PC-9 (cell line): Measurements from ENCODE around the gene MOB1A. TPM values are rescaled to one million over a fixed set of nuclear protein-coding genes. Genes with fewer than 3 reads are reported as not detected.

Experiments
- BruUV-seq: library from RNA; stranded (reverse); fragments of 400-500 nt; replicated peaks from 2 replicates; lab custom pipeline; 2021; lab: Mats Ljungman, UMichigan
- CTCF ChIA-PET: fragments of 300-600 bp; sonication (Branson Sonifier 250); formaldehyde crosslinking; loops from one replicate; lab custom pipeline; 2022; ENCODE audit warnings: antibody characterized with exemption; lab: Charles Lee
- POLR2A ChIA-PET: fragments of 300-600 bp; sonication (Branson Sonifier 250); formaldehyde crosslinking; loops from one replicate; lab custom pipeline; 2022; ENCODE audit warnings: antibody characterized with exemption; ENCODE audit not compliant: unreplicated experiment; lab: Charles Lee
- DNase-seq, 2 experiments: peaks; one replicate each; pipeline versions ENCODE4 v3.0.0 to v3.0.0-alpha.2; 2015 to 2022; ENCODE audit warnings: mixed read lengths in 1 of 2
- H2AFZ ChIP-seq: fragments of 200-600 bp; sonication (generic); 2 replicates; pipeline ENCODE4 v1.8.1; 2017; ENCODE audit warnings: antibody characterized with exemption
- H3F3A ChIP-seq: fragments of 200-600 bp; sonication (generic); 2 replicates; pipeline ENCODE4 v1.8.1; 2017; ENCODE audit warnings: antibody characterized with exemption, mild to moderate bottlenecking, low read depth; ENCODE audit not compliant: insufficient read depth
- H3K27ac ChIP-seq: fragments of 200-600 bp; sonication (generic); 2 replicates; pipeline ENCODE4 v1.6.1; 2016; ENCODE audit warnings: mixed run types
- H3K27me3 ChIP-seq: fragments of 200-600 bp; sonication (generic); 2 replicates; pipeline ENCODE4 v1.6.1; 2016; ENCODE audit warnings: low read depth, mixed run types; ENCODE audit not compliant: insufficient read depth
- H3K36me3 ChIP-seq: fragments of 200-600 bp; sonication (generic); 2 replicates; pipeline ENCODE4 v1.6.1; 2016; ENCODE audit warnings: low read depth, mixed run types
- H3K4me1 ChIP-seq: fragments of 200-600 bp; sonication (generic); replicated peaks from 2 replicates; pipeline ENCODE4 v1.6.1; 2016; ENCODE audit warnings: mixed run types; ENCODE audit not compliant: insufficient read depth
- H3K4me2 ChIP-seq: fragments of 200-600 bp; sonication (generic); 2 replicates; pipeline ENCODE4 v1.6.1; 2017; ENCODE audit warnings: mixed run types
- H3K4me3 ChIP-seq: fragments of 200-600 bp; sonication (generic); 2 replicates; pipeline ENCODE4 v1.6.1; 2016; ENCODE audit warnings: mixed run types
- H3K79me2 ChIP-seq: fragments of 200-600 bp; sonication (generic); 2 replicates; pipeline ENCODE4 v1.6.1; 2017; ENCODE audit warnings: low read depth, mixed run types
- H3K9me2 ChIP-seq: fragments of 200-600 bp; sonication (generic); 2 replicates; pipeline ENCODE4 v1.8.1; 2017; ENCODE audit warnings: mild to moderate bottlenecking; ENCODE audit not compliant: insufficient read depth
- H3K9me3 ChIP-seq: fragments of 200-600 bp; sonication (generic); 2 replicates; pipeline ENCODE4 v1.8.1; 2016; ENCODE audit warnings: low read depth; ENCODE audit not compliant: insufficient read depth
- H4K20me1 ChIP-seq: fragments of 200-600 bp; sonication (generic); 2 replicates; pipeline ENCODE4 v1.8.1; 2017; ENCODE audit not compliant: insufficient read depth
- CTCF ChIP-seq: fragments of 200-600 bp; sonication (generic); conservative IDR thresholded peaks from 2 replicates; pipeline ENCODE4 v1.6.1; 2017; ENCODE audit warnings: mixed run types, antibody characterized with exemption, mild to moderate bottlenecking, moderate library complexity
- EZH2 ChIP-seq: fragments of 200-600 bp; sonication (generic); IDR thresholded peaks from 2 replicates; pipeline ENCODE4 v1.8.0; 2017; ENCODE audit warnings: antibody characterized with exemption, low read depth
- intact Hi-C: fragments of 100-400 bp; cut with micrococcal nuclease; formaldehyde crosslinking; loops from one replicate; pipeline ENCODE4 v1.10.0; 2022; ENCODE audit not compliant: unreplicated experiment
- total RNA-seq: library from RNA; stranded (reverse); gene quantifications from 2 replicates; pipeline ENCODE4 v1.2.3, GENCODE V29; 2021

The MOB1A gene
- total RNA-seq, 1 experiment from 2014 or later, result 143 TPM

GRCh38 chr2:74198461-74199274 lies 20.0 kb upstream of the MOB1A start, which contains the start of gene MTHFD2:
TSS of gene MTHFD2 (plus strand) at chr2:74198615. CDS start at chr2:74198642, 27 bp downstream.
- POLR2A ChIA-PET, result interaction anchor here (0.6 kb wide), 1 partner anchor 353 kb away, joined by 3 read pairs; no protein-coding TSS in a partner anchor

GRCh38 chr2:74198023-74198460 lies 19.4 kb upstream of the MOB1A start:
- BruUV-seq, result no TSS peak
- no peak for TF ChIP-seq CTCF
- TF ChIP-seq EZH2, result no peak
- Histone ChIP-seq H3K4me3 (peak overlapping the region; percentile 94), H4K20me1 (peaks cover 37% of the 10 kb centered on the region), H3K27ac (peak overlapping the region; percentile 97), H3K79me2 (peaks cover 41% of the 10 kb centered on the region), H3F3A (peaks cover 15% of the 10 kb centered on the region; the same call in 1 of the 2 replicates), H3K9me3 (no peaks in the 10 kb centered on the region), H3K4me1 (peaks cover 28% of the 10 kb centered on the region), H2AFZ (peak overlapping the region; percentile 49; the same call in 1 of the 2 replicates), H3K36me3 (peaks cover 29% of the 10 kb centered on the region), H3K27me3 (no peaks in the 10 kb centered on the region), H3K9me2 (no peaks in the 10 kb centered on the region), H3K4me2 (peak overlapping the region; percentile 88)
- CTCF ChIA-PET, result no interaction called here
- intact Hi-C loops, result loop anchor here (1.0 kb wide), 1 partner anchor 20 kb away; the partner anchor contains the start of gene MOB1A
- DNase-seq, result no peak
- POLR2A ChIA-PET, result interaction anchor here (0.7 kb wide), 1 partner anchor 20 kb away, joined by 7 read pairs; the partner anchor contains the start of gene MOB1A

More at GRCh38 chr2:74198461-74199274, 20.0 kb upstream of the MOB1A start, which contains the start of gene MTHFD2:
- Histone ChIP-seq H3K27ac (peak within 1 kb of the TSS; percentile 97), H3F3A (peaks cover 16% of the 10 kb centered on the region; the same call in 1 of the 2 replicates), H2AFZ (peak within 1 kb of the TSS; percentile 72), H4K20me1 (peaks cover 43% of the 10 kb centered on the region), H3K4me2 (peak within 1 kb of the TSS; percentile 88), H3K9me3 (no peaks in the 10 kb centered on the region), H3K79me2 (peaks cover 47% of the 10 kb centered on the region), H3K9me2 (no peaks in the 10 kb centered on the region), H3K4me1 (peaks cover 34% of the 10 kb centered on the region), H3K4me3 (peak within 1 kb of the TSS; percentile 94), H3K27me3 (no peaks in the 10 kb centered on the region), H3K36me3 (peaks cover 36% of the 10 kb centered on the region)
- no peak for TF ChIP-seq EZH2
- TF ChIP-seq CTCF, result peak; percentile 85
- DNase-seq, result peak; percentile 93 to 97
- BruUV-seq, result TSS peak; percentile 81
- CTCF ChIA-PET, result no interaction called here
- intact Hi-C loops, result loop anchor here (1.0 kb wide), 1 partner anchor 20 kb away; the partner anchor contains the start of gene MOB1A

- H3K36me3 ChIP-seq, result peaks cover 23% of the 10 kb centered on the region
- intact Hi-C loops, result no loop called here
- no peak overlapping the region for H2AFZ ChIP-seq
- no peaks in the 10 kb centered on the region for H3K9me3 ChIP-seq
- TF ChIP-seq EZH2 (no peak), CTCF (no peak)
- H3K27me3 ChIP-seq, result no peaks in the 10 kb centered on the region
- no peak overlapping the region for H3K27ac ChIP-seq
- H3K4me1 ChIP-seq, result peaks cover 25% of the 10 kb centered on the region
- H3K4me2 ChIP-seq, result no peak overlapping the region
- H3K79me2 ChIP-seq, result peaks cover 31% of the 10 kb centered on the region
- ChIA-PET CTCF (no interaction called here), POLR2A (interaction anchor here (0.6 kb wide), 1 partner anchor 94 kb away, joined by 3 read pairs; no protein-coding TSS in a partner anchor)
- BruUV-seq, result no TSS peak
- H3F3A ChIP-seq, result peaks cover 10% of the 10 kb centered on the region; the same call in 1 of the 2 replicates
- H3K9me2 ChIP-seq, result no peaks in the 10 kb centered on the region
- peaks cover 27% of the 10 kb centered on the region for H4K20me1 ChIP-seq
- no peak for DNase-seq
- H3K4me3 ChIP-seq, result no peak overlapping the region
Measured at GRCh38 chr2:74197049-74197448, 18.4 kb upstream of the MOB1A start.
